GM12892 (cell line): ENCODE results near the gene MYCBP2.

Source experiments
- POLR2A ChIP-seq: IDR thresholded peaks from 2 replicates; pipeline ENCODE4 v1.6.1; 2011; ENCODE audit warnings: low read depth, low read length, control low read depth
- POLR2AphosphoS5 ChIP-seq: IDR thresholded peaks from 2 replicates; pipeline ENCODE4 v1.6.1; 2011; ENCODE audit warnings: low read depth, low read length, control low read depth
- TAF1 ChIP-seq: IDR thresholded peaks from 2 replicates; pipeline ENCODE4 v1.6.1; 2011; ENCODE audit warnings: low read depth, mild to moderate bottlenecking, control low read depth, low read length, borderline replicate concordance

DNA sequence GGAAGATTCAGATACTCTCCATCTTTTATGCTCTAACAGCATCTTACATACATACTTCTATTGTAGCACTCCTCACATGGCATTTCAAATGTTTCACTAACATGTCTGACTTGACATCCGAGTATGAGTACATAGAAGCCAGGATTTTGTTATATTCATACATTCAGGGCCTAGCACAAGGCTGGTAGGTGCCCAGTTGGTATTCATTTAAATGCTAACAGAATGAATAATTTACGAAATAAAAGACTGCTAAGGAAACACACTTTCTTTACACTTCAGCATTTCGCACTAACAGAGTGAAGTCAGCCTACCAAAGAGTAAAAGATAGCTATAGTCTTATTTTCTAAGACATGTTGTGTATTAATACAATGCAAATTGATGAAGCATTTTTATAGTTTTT, 232.1 kb downstream of the MYCBP2 start:
- TF ChIP-seq POLR2A (no peak), POLR2AphosphoS5 (no peak), TAF1 (no peak)
